COLO829 (cell line): ENCODE measurements around the gene MRAP2.
A peak's percentile ranks its signal among the peaks of the same experiment; 100 is the strongest.

Experiments used
- DNase-seq: peaks from one replicate; pipeline ENCODE4 v3.0.0; 2012; ENCODE audit warnings: low spot score

The MRAP2 gene

GRCh38 chr6:84033523-84034451, at the start of gene MRAP2:
Gene MRAP2 (plus strand): TSS chr6:84033772. CDS start chr6:84055319, 21,547 bp downstream.
- no peak for DNase-seq

DNA sequence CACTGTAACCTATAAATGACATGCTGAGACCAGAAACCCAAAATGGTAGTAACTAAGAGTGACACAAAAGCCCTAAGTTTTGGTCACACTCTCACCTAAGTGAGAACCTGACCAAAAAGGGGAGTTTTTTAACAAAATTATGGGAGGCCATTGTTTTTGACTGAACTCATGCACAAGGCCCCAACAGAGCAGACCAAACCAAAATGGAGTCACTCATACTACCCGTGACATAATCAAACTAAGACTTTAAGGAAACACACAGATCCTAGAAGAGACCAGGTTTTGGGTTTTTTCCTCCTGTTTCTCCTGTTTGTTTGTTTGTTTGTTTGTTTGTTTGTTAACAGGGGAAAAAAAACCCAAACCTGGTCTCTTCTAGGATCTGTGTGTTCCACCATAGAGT, 49.2 kb upstream of the MRAP2 start:
- DNase-seq: no peak

- DNase-seq: no peak
These were observed 48.3 kb upstream of the MRAP2 start for GRCh38 chr6:83985308-83985713.

GRCh38 chr6:83985715-83986114, 47.9 kb upstream of the MRAP2 start:
- no peak for DNase-seq

GRCh38 chr6:83998021-83998584, 35.5 kb upstream of the MRAP2 start:
- no peak for DNase-seq

DNA sequence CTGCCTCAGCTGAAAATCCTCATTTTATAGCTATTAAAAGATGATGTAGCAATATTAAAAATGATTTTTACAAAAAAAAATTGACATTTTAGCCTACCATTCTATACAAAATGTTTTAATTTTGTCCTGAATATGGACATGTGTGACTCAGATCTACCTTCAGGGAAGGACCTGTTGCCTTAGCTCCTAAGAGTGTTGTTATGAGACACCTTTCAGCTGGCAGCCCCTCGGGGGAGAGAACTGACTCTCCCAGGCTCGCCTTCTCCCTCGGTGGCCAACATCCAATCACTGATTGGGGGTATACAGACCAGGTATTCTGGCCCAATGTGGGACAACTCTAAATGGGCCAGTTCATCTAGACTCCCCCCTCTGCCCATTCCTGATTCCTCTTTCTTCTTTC, 32.5 kb upstream of the MRAP2 start:
- no peak for DNase-seq

DNA sequence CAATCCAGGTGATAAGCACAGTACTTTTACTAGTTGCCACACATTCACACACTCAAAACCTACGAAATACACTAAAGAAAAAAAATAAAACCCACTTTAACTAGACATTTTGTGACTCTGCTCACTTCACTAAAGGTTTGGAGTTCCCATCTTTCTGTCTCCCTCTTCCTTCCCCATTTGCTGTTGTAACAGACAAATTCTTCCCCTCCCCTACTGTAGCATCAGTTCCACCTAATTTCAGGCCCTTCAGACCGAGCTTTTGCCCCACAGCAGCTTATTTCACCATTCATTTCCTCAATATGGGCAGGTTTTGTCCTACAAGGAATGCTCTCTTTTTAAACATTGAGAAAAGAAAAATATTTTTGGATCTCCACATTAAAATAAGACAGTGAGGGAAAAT, 31.3 kb upstream of the MRAP2 start:
- DNase-seq: no peak

DNA sequence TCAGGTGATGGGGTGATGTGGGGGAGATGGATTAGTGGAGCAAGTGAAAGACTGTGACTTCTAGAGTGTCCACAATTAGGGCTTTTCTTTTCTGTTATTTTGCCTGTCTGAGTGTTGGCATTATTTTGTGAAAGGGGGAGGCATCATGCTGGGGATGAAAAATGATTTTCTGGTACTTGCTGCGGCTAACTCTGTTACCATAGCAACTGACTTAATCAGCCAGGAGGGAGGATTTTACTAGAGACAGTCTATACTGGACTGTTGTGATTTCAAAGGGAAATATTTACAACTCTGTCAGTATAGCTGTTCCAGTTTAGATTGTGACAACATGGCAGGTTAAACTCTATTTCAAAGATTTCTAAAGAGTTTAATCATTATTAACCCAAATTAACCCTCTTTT, 30.4 kb upstream of the MRAP2 start:
- DNase-seq: no peak

- DNase-seq: no peak
These were observed 29.9 kb upstream of the MRAP2 start for GRCh38 chr6:84003654-84004053.

DNA sequence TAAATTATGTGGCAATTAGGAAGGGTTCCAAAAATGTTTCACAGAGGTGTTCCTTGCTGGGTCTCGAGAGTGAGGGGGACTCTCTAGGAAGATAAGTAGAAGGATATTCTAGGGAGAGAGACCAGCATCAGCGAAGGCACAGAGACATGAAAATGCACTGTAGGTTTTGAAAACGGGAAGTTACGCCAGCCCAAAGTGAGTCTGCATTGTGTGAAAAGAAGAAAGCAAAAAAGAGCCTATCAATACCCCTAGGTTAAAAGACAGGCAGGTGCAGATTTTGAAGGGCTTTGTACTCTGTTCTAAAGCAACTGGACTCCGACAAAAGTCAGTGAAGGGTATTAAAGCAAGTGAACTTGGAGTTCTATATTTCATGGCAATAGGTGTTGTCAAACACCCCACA, 25.7 kb upstream of the MRAP2 start:
- no peak for DNase-seq

DNA sequence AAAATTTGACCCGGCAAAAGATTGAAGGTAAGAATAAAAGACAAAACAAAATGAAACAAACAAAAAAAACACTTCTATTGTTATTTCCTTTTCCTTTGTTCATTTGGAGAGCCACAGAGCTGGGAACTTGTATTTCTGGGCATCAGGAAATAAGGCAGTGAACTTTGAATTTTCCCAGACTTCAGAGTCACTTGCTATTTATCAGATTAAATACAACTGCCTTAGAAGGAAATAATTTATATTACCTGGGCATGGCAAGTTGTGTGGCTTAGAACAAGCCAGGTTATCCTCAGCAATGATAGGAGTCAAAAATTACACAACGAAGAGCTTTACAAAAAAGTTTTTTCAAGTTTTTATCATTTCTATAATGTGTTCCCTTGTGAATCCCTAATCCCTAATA, 20.2 kb upstream of the MRAP2 start:
- no peak for DNase-seq

GRCh38 chr6:84013931-84014330, 19.6 kb upstream of the MRAP2 start:
- DNase-seq: no peak

DNA sequence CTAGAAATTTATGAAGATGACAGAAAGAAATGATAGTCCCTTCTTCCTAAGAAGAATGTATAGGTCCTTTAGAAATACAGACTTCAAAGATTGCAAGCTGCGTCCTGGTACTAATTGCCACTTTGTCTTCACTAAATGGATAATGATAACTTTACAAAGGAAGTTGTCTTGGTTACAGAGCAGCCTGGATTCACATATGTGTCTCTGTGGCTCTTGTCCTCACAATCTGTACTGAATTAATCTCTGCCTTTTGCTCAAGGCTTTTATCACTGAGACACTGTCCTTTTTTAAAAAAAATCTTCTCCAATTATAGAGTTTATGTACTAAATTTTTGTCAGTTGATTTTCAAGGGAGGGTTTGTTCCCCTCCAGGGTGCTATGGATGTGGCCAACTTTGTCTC, 17.5 kb upstream of the MRAP2 start:
- no peak for DNase-seq

- DNase-seq: no peak
These were observed 15.7 kb upstream of the MRAP2 start for GRCh38 chr6:84017709-84018452.

DNA sequence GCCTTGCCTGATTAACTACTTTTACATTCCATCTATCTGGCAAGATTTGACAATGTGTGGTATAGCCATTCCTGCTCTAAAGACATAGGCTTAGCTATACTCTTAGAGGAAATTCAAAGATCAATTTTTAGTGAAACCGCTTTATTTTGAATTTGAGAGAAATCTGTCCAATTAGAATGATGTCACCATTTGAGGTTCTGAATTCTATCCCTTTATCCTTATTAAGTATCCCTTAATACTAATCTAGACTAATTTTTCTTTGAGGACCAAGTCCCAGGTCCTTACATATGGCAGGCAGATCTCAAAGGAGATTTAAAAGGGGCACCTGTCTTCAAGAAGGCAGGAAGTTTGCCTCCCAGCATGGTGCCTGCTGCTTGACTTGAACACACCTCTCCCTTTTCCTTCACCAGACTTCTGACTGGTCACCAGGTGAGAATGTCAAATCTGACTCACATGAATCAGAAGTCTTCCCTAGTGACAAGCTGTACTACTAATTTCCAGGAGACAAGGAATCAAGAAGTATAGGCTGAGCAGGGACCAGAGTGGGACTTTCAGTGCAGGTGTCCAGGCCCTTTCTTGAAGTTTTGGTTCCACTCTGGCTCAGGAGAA, 15.0 kb upstream of the MRAP2 start:
- DNase-seq: no peak

DNA sequence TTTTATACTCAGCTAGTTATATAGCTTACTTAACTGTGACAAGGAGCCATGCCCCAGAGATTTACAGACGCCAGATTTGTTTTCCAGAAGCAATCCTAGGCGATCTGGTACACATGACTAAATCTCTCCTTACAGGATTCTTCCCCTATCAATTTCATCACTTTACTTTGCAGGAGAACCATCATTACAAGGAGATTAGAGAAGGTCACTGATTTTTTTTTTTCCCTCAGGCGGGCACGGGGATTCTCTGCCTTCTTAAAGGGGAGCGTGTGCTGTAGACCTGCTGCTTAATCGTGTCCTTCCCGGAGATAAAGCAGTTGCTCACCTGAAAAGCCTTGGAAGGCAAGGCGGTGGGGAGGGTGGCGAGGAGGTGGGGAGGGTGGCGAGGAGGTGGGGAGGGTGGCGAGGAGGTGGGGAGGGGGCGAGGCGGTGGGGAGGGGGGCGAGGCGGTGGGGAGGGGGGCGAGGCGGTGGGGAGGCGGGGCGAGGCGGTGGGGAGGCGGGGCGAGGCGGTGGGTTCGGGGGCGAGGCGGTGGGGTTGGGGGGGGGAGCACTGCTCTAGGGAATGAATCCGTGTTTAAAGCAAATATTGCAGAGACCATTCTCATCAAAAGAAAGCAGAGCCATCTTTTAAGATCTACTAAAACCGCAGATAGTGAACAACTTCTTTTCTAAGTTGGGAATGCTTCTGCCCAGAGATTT, 14.3 kb upstream of the MRAP2 start:
- DNase-seq: no peak

DNA sequence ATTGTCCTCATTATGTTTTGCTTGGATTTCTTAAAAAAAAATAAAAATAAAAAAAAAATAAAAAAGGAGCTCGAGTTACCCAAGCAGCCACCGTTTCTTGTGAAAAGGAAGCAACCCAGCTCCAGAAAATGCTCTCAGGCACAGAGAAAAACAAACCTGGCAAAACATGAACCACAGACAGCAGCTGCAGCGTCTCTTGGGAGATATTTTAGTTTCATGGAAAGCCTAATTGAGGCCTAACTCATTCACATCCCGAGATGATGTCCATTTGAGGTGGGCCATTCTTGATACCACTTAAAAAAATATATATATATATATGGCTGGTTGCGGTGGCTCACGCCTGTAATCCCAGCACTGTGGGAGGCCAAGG, 13.7 kb upstream of the MRAP2 start:
- no peak for DNase-seq

DNA sequence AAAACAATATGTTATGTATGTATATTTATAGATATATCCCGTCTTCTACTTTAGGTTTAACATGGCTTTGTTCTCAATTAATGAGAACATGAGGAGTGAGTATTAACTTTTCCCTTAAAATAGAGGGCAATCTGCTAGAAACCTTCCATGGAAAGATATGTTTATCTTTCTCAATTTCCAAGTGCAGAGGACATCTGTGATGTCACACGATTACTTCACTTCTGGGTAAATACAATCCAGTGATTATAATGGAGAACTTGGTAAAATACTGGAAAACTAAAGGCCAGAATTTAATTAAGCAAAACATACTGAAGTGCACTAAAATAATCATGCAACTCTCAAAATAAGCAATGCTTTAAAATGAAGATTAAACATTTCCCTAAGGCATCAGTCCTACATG, 11.9 kb upstream of the MRAP2 start:
- no peak for DNase-seq

GRCh38 chr6:84026721-84027164, 6.8 kb upstream of the MRAP2 start:
- no peak for DNase-seq

DNA sequence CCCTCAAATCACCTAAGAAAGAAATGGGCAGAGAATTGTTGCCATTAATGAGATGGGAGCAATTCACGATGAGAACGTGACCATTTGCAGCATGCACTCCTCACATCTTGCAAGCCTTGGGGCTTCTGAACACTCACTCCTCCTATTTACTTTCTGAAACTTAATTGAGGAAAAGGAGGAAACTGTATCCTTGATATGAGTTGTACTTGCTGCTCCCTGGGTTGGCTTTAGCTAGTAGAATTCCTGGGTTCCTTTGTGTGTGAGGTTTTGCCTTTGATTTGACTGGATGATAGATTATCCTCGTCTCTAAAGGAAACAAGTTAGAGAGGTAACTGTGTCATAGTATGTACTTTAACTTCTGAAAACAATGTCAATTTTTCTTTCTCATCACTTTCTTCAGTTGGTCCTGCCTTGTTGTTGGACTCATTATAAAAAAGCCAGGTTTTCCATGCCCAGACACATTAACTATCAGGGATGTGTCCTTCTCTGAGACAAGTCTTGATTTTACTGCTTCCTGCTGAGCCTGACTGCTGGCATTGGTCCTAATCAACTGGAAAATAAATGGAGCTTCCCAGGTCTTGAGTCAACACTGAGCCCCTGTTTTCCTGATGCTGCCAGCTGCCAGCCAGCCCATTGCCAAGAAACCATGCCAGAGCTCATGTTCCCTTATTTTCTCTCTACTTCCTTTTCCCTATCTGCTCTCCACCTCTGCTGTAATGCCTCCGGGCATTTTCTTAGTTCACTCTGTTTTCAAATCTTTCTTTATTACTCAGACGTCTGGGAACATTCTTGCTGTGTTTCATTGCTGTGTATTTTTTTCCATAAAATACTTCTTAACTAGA, 6.0 kb upstream of the MRAP2 start:
- DNase-seq: peak; percentile 79

GRCh38 chr6:84028350-84028749, 5.2 kb upstream of the MRAP2 start:
- no peak for DNase-seq
